Kidney epithelial cell (primary cell): ENCODE measurements around the gene KIF26A. TPM values are rescaled to one million over a fixed set of nuclear protein-coding genes. Genes with fewer than 3 reads are reported as not detected.

Experiments
- DNase-seq: peaks from one replicate; pipeline ENCODE4 v3.0.0-alpha.2; 2010; ENCODE audit warnings: low read depth
- H3K27me3 ChIP-seq: 2 replicates; pipeline ENCODE4 v1.6.0; 2011; ENCODE audit warnings: low read length; ENCODE audit not compliant: control insufficient read depth, insufficient read depth
- H3K36me3 ChIP-seq: 2 replicates; pipeline ENCODE4 v1.5.1; 2011; ENCODE audit warnings: low read length; ENCODE audit not compliant: control insufficient read depth, insufficient read depth
- H3K4me3 ChIP-seq: 2 replicates; pipeline ENCODE4 v1.5.1; 2011; ENCODE audit warnings: low read depth, mild to moderate bottlenecking, control low read depth, low read length
- CTCF ChIP-seq: IDR thresholded peaks from 2 replicates; pipeline ENCODE4 v1.5.1; 2011; ENCODE audit warnings: mild to moderate bottlenecking, moderate library complexity, low read length, control low read depth, inconsistent platforms; ENCODE audit not compliant: insufficient read depth, poor library complexity, severe bottlenecking
- total RNA-seq: library from RNA; depleted of rRNA; stranded (reverse); fragments of >200 nt; gene quantifications from 2 replicates; pipeline ENCODE4 v1.2.3, GENCODE V29; 2015

KIF26A gene
- total RNA-seq, 1 donor from 2014 or later = 0.21 TPM

GRCh38 chr14:104115691-104116287 is 22.6 kb upstream of the KIF26A start:
- H3K36me3 ChIP-seq = no peaks in the 10 kb centered on the region
- no peak overlapping the region for H3K4me3 ChIP-seq
- no peak for DNase-seq
- TF ChIP-seq CTCF = no peak
- peaks cover 45% of the 10 kb centered on the region for H3K27me3 ChIP-seq

GRCh38 chr14:104116288-104116755 is 22.1 kb upstream of the KIF26A start:
- peak overlapping the region; percentile 19 for H3K4me3 ChIP-seq
- no peaks in the 10 kb centered on the region for H3K36me3 ChIP-seq
- TF ChIP-seq CTCF = no peak
- H3K27me3 ChIP-seq = peaks cover 45% of the 10 kb centered on the region
- DNase-seq = no peak

- peak overlapping the region; percentile 19 for H3K4me3 ChIP-seq
Measured at GRCh38 chr14:104116756-104117340, 21.5 kb upstream of the KIF26A start.

GRCh38 chr14:104117341-104118005 is 20.9 kb upstream of the KIF26A start:
- no peaks in the 10 kb centered on the region for H3K36me3 ChIP-seq
- H3K27me3 ChIP-seq = peaks cover 45% of the 10 kb centered on the region
- H3K4me3 ChIP-seq = no peak overlapping the region
- no peak for DNase-seq
- TF ChIP-seq CTCF = no peak

More at GRCh38 chr14:104116756-104117340, 21.5 kb upstream of the KIF26A start:
- TF ChIP-seq CTCF = no peak
- DNase-seq = no peak
- Histone ChIP-seq H3K36me3 (no peaks in the 10 kb centered on the region), H3K27me3 (peaks cover 45% of the 10 kb centered on the region)

GRCh38 chr14:104118006-104118844 is 20.2 kb upstream of the KIF26A start:
- H3K27me3 ChIP-seq = peaks cover 43% of the 10 kb centered on the region
- TF ChIP-seq CTCF = no peak
- no peak for DNase-seq
- no peaks in the 10 kb centered on the region for H3K36me3 ChIP-seq
- H3K4me3 ChIP-seq = no peak overlapping the region
